Activated CD8-positive, alpha-beta memory T cell treated with anti-CD3 and anti-CD28 coated beads for 48 hours (primary cell): ENCODE measurements around the gene AIP.
"Not testable (repeated sequence)": the region's sequence is repeated elsewhere in the genome, so short reads cannot be mapped to it uniquely, and the experiment has no call there.

Experiments used
- DNase-seq, 3 experiments: peaks; one replicate each; pipeline ENCODE4 v3.0.0-alpha.2; 2020; ENCODE audit warnings: low read depth in 2 of 3, low spot score in 2 of 3

The AIP gene

DNA sequence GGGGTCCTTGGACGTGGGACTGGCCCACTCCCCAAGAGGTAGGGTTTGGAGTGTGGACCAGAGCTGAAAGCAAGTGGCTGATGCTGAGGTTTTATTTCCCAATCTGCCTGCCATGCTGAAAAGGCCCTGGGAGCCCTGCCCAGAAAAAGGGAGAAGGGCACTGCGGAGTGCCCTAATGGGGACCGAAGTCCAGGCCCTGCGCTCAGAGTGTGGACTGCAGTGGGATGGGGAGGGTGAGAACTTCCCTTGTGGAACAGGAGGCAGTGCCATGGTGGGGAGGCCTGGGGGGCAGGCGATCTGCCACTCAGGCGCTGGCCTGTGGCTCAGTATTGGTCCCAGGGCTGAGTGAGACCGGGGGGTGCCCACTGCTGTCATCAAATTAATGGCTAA is 34.6 kb upstream of the AIP start:
- DNase-seq, result no peak

DNA sequence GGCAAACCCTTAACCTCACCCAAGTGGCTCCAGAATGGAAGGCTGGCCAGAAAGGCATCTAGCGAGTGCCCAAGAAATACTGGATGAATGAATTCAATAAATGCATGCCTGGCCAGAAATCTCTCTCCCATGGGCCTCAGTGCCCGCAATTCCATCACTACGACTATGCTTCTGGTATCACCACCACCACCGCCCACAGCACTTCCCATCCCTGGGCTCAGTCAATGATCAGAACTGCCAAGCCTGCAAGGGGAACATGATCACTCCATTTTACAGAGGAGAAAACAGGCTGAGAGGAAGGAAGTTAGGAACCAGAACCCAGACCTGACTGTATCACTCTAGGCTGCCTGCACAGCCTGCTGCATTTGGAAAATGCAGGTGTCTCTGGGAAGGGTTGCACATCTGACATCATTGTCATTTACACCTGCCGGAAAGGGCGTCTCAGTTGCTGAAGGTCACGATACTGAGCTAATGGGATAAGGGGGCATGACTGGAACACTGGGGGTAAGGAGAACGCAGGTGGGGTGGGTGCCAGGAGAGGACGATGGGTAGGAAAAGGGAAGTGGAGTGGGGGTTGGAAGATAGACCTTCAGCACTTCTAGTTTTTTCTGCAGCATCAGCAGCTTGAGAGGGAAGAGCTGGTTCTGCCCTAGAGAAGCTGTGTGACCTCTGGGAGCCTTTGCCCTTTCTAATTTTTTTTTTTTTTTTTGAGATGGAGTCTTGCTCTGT is 33.5 kb upstream of the AIP start:
- no peak for DNase-seq

DNA sequence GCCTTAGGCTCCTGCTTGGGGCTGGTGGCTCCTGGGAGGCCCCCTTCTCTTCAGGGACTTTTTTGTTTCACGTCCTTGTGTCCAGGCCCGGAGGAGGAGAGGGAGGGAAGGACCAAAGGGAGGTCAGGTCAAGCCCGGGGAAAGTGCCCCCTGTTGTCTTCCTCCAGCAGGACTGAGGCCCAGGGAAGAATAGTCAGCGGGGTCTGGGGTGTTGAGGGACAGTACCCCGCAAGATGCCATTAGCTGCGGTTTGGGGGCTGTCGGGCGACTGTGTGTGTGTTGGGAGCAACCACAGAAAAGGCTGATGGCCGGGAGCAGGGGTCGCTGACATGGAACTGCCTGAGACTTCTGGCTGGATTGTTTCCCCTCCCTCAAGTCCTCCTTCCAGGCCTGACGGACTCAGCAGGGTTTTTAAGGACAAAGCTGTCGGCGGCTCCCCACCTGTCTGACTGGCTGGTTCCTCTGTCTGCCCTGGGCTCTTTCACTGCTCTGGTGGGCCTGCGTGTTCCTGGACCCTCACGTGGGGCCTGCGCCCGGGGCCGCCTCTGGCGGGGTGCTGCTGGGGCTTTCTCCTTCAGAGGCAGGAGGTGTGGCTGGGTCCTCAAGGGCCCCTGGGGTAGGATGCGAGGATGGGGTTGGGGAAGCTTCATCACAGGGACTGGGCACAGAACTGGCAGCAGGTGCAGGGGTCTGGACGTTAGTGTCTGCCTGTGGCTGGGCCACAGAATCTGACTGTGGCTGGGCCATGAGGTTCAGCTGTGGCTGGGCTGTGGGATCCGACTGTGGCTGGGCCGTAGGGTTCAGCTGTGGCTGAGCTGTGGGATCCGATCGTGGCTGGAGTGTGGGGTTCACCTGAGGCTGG is 31.8 kb upstream of the AIP start:
- DNase-seq, result no peak

DNA sequence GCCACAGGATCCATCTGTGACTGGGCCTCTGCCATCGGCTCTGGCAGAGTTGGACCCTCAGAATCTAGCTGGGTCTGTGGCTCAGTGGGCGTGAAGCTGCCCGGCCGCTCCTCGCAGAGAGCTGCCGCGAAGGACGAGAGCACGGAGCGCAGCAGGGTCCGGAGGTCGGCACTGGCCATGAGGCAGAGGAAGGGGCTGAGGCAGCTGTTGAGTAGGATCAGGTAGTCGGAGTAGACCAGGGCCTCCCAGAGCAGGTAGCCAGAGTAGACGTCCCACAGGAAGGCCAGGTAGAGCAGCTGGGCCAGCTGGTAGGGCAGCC is 31.2 kb upstream of the AIP start:
- DNase-seq, result no peak

DNA sequence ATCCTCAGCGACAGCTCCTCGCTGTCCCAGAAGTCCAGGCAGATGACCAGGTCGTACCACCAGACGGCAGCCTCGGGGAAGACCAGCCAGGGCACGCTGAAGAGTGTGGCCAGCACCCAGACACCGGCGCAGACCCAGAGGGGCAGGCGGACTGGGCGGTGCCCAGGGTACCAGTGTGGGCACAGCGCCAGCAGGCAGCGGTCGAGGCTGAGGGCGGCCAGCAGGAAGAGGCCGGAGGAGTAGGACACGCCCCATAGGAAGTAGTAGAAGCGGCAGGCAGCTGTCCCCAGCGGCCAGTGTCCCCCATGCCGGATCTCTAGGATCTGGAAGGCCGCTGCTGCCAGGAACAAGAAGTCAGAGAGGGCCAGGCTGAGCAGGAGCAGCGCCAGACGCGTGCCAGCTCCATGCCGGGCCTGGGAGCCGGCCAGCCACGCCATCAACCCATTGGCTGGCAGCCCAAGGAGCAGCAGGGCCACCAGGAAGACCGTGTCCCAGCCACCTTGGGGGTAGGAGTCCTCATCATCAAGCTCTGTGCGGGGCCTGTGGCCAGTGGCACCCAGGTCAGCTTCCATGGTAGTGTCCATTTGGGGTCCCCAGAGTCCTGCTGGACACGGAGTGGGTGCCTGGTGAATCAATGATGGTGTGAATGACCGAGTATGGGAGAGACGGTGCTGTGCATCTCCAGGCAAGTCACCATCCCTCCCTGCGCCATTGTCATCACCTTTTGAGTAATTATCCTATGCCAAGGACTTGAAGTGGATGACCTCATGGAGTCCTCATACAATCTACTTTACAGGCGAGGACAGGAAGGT is 30.5 kb upstream of the AIP start, which contains the start of gene GPR152:
TSS of gene GPR152 (minus strand) at position 589 of the 812 bp plus-strand sequence. CDS start at position 584, 5 bp downstream.
- no peak for DNase-seq

DNA sequence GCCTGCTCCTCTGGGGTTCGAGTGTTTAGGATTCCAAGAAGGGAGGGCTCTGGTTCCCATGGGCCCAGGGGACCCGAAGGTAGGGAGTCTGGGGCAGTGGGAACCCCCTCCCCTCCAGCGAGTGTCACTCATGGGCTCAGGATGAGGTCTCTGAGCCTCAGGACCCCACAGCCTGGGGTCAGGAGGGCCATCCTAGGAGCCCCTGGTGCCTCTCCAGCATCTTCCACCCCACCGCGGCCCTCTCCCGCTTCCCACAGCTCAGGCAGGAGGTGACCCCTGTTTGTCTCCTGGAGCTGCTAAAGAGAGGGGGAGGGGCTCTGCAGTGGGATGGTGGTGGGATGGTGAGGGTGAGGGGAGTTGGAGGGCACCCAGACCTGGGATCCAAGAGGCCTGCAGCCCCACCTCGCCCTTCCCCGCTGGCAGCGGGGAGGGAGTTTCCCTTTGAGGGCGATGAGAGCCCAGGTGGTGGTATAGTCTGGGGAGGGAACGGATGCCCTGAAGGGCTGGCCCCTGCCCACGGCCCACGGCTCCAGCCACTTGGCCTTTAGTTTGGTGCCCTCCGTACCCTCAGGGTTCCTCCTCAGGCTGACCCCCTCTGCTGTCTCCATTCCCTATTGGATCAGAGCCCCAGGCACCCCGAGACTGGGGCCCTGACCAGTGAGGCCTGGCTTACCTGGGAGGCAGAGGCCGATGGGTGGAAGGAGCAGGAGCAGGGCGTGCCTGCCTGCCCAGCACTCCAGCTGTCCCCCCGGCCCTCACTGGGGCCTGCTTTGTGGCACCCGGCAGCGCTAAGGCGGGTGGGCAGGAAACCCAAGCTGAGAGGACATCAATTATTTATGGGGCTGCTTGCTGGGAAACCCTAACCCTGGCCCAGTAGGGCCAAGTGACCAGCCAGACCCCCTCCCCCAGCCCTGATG is 28.8 kb upstream of the AIP start:
- DNase-seq, result no peak

DNA sequence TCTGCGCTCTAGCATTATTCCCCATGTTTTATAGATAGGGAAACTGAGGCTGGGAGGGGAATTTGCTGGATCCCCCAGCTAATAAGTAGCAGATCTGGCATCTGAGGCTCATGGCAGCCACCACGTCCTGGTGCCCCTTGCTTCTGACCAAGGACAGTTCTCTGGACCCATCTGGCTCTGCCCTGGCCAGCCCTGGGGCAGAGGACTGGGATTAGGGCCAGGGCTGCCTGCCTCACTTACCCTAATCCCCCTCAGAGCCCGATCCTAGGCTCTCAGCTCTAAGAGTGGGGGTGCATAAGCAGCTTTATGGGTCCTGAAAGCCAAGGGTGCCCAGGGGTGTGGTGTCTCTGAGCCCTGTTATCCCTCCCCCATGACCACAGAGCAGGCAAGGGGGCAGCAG is 27.8 kb upstream of the AIP start, which contains the start of gene CABP4:
TSS of gene CABP4 (plus strand) at position 301 of the 400 bp plus-strand sequence. CDS start at position 371, 70 bp downstream.
- no peak for DNase-seq

DNA sequence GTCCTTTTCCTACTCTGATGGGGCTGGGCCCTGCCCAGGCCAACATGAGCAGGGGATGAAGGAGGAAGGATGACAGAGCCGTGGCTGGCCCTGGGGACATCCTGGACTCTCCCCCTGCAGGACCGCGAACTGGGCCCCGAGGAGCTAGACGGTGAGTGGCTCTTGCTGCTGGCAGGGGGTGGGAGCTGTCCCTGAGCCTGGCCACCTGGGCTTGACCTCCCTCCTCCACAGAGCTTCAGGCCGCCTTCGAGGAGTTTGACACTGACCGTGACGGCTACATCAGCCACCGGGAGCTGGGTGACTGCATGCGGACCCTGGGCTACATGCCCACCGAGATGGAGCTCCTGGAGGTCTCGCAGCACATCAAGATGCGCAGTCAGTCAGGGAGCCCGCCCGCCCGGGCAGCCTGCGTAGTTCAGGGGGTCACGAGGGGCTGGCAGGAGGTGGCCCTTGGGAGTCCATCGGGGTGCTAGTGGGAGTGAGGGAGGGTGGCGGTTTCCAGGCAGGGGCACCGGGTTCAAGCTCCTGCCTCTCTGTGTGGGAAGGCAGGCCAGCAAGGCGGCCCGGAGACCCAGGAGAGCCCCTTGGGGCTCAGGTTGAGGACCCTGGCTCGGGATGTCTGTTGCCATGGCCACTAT is 26.6 kb upstream of the AIP start:
- no peak for DNase-seq

DNA sequence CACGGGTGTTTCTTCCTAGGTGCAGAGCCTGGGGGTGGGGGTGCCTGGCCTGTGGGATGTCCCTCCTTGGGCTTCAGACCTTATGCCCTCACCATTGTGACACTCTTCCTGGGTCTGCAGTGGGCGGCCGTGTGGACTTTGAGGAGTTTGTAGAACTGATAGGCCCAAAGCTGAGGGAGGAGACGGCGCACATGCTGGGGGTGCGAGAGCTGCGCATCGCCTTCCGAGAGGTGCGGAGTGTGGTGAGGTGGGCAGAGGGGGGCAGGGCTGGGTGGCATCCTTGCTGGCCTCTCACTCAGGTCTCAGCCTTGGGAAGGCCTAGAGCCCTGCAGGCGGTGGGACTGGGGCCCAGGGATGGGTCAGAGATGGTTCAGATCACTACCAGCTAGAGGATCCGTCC is 25.4 kb upstream of the AIP start:
- DNase-seq, result no peak

DNA sequence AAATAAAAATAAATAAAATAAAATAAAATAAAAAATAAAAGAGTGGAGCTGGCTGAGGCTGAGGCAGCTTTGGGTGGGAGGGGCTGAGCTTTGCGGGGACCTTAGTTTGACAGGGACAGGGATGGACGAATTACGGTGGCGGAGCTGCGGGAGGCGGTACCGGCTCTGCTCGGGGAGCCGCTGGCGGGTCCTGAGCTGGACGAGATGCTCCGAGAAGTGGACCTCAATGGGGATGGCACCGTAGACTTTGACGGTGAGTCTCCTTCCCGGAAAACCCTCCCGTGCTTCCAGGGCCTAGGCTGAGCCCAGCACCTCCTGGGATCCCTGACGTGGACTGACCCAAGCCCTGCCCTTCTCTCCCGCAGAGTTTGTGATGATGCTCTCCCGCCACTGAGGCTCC is 24.6 kb upstream of the AIP start:
- no peak for DNase-seq

DNA sequence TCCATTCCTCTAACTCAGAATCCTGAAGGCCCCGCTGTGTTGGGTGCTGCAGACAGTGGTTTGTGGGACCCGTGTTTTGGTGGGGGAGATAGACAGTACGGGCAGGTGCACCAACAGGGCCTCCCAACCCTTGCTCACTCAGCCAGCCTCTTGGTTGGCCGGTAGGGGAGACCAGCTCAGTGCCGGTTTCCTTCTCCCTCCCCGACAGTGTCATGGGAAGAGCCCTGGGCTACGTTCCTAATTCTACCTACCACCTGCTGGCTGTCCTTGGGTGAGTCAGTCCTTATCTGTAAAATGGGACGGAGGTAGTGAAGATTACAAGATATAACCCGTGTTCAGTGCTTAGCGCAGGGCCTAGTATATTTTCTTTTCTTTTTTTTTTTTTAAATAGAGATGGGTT is 19.6 kb upstream of the AIP start:
- DNase-seq, result no peak

DNA sequence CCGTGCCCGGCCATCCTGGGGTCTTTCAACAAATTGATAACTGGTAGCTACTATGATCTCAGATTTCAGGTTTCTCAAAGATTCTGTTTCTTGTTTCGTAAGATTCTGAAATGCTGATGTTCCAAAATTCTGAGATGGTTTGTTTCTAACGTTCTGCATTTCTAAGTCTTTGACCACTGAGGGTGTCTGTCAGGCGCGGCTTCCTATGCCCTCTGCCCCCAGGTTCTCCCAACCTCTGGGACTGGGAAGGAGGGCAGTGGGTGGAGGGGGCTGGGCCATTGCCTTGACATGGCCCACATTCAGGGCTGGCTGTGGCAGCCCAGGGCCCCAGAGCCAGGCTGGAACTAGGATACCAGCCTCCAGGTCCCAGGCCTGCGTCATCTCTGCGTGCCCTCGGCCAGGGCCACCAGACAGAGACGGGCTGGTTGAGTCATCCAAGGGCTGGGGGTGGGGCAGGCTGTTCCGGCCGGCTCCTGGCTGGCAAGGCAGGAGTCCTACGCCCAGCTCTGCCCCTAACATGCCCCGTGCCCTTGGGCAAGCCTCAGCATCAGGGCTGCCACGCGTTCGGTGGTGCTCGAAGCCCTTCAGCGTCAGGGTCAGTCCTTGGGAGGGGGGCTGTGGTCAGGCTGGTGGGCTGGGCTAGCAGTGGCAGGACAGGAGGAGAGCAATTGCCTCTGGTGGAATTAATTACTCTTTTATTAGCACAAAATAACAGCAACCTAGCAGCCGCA is 19.0 kb upstream of the AIP start:
- DNase-seq, result no peak

DNA sequence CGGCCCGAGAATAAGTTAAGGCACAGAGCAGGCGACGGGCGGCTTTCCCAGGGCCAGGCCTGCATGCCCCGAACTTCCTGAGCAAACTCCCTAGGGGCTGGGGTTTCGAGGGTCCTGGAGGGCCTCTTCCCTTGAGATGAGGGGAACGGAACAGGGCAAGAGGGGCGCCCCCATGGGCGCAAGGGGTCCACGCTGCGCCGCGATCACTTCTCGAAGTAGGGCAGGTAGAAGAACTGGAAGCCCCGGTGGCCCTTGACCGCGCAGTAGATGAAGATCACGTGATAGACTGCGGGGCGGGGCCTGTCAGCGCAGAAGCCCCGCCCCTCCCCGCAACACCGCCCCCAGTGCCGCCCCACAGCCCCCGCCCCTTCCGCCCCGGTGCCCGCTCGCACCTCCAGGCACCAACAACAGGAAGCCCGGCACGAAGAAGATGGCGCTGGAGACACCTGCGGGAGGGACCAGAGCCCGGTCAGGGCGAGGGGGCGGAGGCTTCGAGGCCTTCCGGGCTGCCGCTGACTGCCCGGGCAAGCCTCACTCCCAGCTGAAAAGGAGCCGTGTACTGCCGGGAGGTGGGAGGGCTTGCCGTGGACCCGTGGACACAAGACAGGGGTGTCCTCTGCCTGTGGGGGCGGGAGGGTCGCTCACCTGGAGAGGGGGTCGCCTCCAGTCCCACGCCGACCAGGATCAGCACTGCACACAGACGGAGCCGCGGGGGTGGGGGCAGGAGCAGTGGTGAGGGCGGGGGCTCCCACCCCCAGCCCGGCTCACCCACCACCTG is 18.2 kb upstream of the AIP start:
- DNase-seq, result peak in 2 of 3 experiments; percentile 77 to 86

DNA sequence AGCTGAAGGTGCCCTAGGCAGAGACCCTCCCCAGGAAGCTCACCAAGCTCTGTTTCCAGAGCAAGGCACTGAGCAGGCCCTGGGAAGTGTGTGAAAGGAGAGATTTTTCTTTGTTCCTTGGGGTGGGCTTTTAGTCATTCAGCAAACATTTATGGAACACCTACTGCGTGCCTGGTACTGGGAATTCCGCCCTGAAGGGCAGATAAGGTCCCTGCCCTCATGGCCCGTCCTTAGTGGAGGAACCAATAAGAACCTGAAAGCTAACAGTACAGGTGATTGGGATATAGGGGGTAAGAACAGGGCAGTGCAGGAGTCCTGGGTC is 17.7 kb upstream of the AIP start:
- no peak for DNase-seq

DNA sequence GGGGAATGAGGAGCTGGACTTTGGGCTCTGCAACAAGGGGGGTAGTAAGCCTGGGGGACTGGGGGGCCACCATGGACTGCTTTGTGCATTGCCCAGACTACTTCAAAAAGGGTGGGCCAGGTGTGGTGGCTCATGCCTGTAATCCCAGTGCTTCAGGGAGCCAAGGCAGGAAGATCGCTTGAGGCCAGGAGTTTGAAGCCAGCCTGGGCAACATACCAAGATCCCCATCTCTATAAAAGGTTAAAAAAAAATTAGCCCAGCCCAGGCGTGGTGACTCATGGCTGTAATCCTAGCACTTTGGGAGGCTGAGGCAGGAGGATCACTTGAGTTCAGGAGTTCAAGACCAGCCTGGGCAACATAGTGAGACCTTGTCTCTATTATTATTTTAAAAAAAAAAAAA is 17.3 kb upstream of the AIP start:
- DNase-seq, result not testable (repeated sequence)

DNA sequence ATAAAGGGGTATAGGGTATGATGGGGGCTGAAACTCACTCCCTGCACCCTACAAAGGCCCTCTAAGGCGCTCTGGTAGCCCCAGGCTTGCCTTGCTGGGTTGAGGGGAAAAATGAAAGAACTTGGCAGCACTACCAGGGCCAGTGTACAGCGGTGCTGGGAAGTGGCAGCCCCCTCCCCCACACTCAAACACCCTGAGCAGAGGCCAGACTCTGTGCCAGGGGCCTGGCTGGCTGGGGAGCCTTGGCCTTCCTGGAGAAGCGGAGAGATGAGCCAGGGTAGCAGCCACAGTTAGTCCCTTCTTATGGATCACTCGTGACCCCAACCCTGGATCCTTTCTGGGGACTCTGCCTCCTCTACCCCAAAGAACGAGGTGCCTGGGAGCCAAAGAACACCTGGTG is 16.5 kb upstream of the AIP start:
- no peak for DNase-seq

DNA sequence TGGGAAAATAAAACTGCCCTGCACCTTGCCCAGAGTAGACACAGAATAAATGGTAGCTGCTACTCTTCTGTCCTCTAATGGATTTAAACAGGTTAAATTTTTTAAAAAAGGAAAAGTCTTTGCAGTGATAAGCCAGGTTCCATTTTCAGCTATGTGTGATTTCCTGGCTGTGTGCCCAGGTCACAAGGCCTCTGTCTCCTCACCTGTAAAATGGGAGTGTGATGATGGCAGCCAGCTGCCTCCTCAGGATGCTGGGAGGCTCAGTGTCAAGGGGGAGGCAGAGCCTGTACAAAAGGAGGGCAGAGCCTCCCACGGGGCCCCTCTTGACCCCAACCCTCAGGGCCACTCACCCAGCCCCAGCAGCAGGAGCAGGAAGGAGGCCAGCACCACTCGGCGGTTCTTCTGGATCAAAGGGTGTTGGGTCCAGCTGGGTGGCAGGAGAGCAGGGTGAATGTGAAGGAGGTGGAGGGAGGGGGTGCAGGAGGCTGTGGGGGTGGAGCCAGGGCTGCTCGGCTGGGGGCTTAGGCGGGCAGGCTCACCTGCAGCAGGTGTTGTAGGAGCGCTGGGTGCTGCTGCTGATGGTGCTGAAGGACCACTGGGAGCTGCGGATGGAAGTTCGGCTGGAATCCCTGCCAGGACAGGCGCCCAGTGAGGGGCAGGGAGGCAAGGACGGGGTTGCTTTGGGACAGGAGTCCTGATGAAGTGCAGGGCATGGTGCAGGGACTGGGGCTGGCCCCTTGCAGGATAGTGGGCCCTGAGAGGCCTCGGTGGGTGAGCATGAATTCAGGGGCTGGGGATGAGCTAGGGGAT is 15.7 kb upstream of the AIP start:
- DNase-seq, result no peak

DNA sequence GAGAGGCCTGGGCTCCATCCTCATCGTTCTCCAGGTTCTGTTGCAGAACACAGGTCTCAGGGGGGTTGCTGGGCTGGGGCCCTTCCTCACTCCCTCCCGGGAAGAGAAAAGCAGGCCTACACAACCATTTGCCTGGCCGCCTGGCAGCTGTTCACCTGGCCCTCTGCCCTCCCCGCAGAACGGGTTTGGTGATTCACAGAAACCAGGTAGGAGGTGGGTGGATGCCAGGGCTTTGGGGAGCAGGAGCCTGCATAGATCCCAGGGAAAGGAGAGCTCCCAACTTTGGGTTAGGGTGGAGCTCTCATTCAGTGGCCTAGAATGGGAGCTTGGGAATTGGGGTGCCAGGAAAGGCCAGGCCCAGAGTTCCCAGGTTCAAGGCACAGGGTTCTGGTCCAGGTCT is 14.8 kb upstream of the AIP start:
- DNase-seq, result no peak
